ENCODE results near the gene MBD3.
A peak's percentile ranks its signal among the peaks of the same experiment; 100 is the strongest.

The MBD3 gene

GRCh38 chr19:1592024-1592754 lies 476 bp downstream of the MBD3 start:
- DNase-seq, result peak; percentile 66

GRCh38 chr19:1591421-1592023 lies 1.1 kb downstream of the MBD3 start:
- peak; percentile 77 for DNase-seq

DNA sequence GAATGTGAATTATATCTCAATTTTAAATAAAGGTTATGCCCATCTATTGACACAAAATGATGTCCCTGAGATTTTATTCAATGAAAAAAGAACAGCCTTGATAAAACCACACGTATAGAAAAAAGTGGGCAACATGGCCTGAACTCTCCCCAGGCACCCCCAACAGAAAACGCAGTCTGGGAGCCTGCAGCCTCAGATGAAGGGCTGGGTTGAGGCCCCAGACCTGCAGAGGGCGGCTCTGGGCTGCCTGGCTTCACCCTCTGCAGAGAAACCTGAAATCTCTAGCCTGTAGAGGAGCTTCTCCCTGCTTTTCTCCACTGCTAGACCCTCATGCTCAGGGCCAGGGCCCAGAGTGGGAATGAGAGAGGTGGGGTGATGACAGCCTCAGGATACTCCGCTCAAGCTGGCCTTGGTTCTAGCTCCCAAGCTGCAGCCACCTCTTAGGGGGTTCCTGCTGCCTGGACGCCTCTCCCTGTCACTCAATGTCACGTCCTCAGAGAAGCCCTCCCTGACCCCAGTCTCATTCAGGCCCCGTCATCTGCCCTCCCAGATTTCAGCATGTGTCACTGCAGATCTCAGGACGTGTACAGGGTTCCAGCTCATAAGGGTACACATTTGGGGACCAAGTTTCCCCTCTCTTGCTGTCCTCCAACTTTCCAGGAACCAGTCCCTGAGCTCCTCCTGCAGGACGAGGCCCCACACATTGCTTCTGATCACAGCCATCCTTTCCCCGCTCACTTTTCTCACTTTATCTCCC lies 1.8 kb downstream of the MBD3 start:
- DNase-seq, result peak; percentile 29

- no peak for DNase-seq
These were observed 4.8 kb downstream of the MBD3 start for GRCh38 chr19:1587872-1588271.

DNA sequence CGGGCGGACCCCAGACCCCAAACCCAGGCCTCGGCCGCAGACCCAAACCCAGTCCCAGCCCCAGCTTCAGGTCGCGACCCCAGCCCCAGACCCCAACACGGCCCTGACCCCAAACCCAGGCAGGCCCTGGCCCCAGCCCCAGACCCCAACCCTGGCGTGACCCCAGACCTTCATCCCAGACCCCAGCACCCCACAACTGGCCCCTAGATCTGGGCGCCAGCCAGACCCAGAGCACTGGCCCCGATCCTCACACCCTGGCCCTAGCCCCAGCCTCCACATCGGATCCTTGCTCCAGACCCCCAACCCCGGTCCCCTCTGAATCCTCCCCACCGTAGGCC lies 7.5 kb downstream of the MBD3 start:
- no peak for DNase-seq

DNA sequence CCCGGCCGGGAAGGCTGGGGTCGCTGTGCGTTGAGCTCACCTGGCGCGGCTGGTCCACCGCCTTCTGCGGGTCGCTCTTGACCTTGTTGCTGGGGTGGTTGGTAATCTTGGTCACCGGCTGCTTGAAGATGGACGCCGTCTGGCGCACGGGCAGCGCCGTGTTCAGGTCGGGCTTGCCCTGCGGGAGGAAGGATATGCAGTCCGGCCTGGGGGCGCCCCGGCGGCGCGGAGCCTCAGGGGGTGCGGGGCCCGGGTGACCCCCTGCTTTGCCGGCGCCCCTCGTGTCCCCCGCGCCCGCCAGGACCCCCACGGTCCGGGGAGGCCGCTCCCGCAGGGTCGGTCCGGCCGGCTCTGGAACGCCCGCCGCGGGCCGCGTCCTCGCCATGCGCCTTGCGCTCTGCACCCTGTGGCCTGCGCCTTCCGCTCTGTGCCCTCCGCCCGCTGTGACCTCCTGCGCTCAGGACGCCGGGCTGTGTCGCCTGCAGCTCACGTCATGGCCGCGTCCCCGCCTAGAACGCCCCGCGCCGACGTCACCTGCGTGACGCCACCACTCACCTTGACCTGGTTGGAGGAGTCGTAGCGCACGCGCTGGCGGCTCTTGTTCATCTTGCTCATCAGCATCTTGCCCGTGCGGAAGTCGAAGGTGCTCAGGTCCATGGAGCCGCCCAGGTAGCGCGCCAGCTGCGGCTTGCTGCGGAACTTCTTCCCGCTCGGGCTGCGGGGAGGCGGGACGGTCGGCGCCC lies 8.0 kb downstream of the MBD3 start:
- DNase-seq, result no peak

GRCh38 chr19:1582201-1582600 lies 10.5 kb downstream of the MBD3 start:
- DNase-seq, result no peak

GRCh38 chr19:1580957-1581356 lies 11.7 kb downstream of the MBD3 start:
- DNase-seq, result no peak

DNA sequence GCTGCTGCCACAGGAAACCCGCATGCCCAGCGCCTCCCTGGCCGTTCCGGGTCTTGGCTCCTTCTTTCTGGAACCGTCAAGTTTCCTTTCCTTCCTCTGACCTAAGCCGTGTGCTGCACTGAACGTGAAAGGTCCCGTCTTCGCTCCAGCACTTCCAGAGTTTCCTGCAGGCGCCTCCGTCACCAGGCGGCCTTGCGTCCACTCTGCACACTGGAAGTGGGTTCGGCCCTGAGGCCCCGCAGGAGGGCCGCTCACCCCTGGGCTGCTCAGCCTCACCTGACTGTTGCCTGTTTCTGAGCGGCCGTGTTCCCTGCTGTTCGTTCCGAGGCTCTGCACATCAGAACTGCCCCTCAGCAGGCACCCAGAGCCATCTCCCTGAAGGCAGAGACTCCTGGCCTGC lies 12.3 kb downstream of the MBD3 start:
- no peak for DNase-seq

- no peak for DNase-seq
These were observed 13.4 kb downstream of the MBD3 start for GRCh38 chr19:1579222-1579621.

- no peak for DNase-seq
These were observed 14.6 kb downstream of the MBD3 start for GRCh38 chr19:1577929-1578618.

GRCh38 chr19:1577090-1577928 lies 15.4 kb downstream of the MBD3 start:
- no peak for DNase-seq

- DNase-seq, result no peak
These were observed 16.2 kb downstream of the MBD3 start for GRCh38 chr19:1576242-1577089.

- no peak for DNase-seq
These were observed 17.1 kb downstream of the MBD3 start for GRCh38 chr19:1575323-1576241.

DNA sequence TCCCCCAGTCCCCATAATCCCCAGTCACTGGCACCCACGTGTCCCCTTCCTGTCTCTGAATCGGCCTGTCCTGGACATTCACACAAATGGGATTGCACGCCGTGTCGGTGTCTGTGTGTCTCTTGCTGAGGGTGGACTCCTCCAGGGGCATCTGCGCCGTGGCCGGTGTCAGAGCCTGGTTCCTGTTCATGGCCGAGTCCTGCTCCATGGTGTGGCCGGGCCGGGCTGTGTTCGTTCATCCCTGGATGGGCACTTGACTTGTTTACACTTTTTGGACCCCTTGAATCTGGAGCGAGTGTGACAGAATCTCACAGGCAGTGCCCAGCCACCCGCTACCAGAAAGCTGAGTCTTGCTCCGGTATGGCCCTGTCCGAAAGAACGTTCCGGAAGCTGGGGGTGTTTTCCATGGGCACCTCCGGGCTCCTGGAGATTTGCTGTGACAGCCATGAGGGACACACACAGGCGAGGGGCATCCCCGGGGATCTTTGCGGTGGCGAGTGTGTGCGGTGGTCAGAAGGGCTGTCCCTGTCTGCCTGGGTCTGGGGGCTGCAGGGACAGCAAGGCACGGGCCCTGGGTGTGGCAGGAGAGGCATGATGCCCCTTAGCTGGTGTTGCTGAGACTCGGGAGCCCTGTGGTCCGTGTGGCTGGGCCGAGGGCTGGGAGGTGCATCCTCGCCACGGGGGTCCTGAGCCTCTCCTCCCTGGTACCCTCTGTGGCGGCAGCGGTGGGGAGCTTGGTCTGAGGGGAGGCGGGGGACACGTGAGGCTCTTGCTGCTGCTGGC lies 18.1 kb downstream of the MBD3 start:
- no peak for DNase-seq

GRCh38 chr19:1572795-1573194 lies 19.9 kb downstream of the MBD3 start:
- DNase-seq, result no peak

DNA sequence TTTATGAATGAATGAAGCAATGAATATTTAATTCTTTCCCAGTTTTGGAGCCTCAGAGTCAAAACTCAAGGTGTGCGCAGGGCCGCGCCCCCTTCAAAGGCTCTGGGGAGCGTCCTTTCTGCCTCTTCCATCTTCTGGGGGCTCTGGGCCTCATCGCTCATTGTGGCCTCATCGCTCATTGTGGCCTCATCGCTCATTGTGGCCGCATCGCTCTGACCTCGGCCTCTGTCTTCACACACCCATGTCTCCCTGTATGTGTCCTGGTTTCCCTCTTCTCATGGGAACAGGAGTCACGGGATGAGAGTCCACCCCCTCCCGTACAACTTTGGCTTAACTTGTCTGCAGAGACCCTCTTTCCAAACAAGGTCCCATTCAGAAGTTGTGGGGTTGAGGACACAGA lies 21.3 kb downstream of the MBD3 start:
- no peak for DNase-seq

DNA sequence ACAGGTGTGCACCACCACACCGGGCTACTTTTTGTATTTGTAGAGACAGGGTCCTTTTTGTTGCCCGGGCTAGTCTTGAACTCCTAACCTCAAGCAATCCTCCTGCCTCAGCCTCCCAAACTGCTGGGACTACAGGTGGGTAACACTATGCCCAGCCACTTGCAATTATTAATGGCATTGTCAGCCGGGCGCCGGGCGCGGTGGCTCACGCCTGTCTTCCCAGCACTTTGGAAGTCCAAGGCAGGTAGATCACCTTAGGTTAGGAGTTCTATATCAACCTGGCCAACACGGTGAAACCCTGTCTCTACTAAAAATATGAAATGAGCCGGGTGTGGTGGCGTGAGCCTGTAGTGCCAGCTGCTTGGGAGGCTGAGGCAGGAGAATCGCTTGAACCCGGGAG lies 21.8 kb downstream of the MBD3 start:
- DNase-seq, result no peak

DNA sequence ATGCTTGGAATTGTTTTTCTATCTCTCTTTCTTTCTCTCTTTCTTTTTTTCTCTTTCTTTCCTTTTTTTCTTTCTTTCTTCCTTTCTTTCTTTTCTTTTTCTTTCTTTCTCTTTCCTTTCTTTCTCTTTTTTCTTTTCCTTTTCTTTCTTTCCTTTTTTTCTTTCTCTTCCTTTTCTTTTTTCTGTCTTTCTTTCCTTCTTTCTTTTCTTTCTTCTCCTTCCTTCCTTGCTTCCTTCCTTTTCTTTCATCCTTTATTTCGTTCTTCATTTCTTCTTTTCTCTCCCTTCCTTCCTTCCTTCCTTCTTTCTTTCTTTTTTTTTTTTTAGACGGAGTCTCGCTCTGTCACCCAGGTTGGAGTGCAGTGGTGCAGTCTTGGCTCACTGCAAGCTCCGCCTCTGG lies 22.7 kb downstream of the MBD3 start:
- no peak for DNase-seq

Data from NCI-H2171 treated with DMSO at 0.1 percent for 48 hours (cell line).